Measurements from ENCODE around the gene FPGT.
"Not testable (repeated sequence)": the region's sequence is repeated elsewhere in the genome, so short reads cannot be mapped to it uniquely, and the experiment has no call there.

Gene FPGT

DNA sequence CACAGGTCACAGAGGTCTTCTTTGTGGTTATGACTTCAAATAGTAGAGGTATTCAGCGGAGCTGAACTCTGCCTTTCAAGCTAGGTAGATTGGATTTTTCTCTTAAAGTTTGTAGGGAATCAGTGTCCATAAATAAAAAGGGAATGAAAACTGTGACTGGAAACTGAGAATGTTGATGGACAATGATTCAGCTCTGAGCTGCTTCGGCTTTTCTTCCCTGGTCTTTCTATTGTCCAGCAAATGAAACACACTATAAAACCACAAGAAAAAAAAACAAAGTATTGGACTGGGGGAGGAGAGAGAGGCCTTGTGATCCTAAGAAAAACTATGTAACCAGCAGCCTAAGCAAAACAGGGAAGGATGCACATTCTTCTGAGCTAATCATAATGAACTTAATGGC lies 48.3 kb downstream of the FPGT start:
- no peak for TF ChIP-seq EZH2phosphoT487 (IDR thresholded peaks at IDR 0.05; ENCODE audit: borderline replicate concordance)
- no peak for TF ChIP-seq CTCF (conservative IDR thresholded peaks at IDR 0.05; ENCODE audit: low read length)
- no peak overlapping the region for H3K9ac ChIP-seq (ENCODE audit: low read depth, low read length, poor library complexity, severe bottlenecking)
- H3K9me2 ChIP-seq (replicated peaks; ENCODE audit: low read depth, low read length): no peaks in the 10 kb centered on the region
- no peaks in the 10 kb centered on the region for H4K20me1 ChIP-seq (ENCODE audit: insufficient read depth, low read length, poor library complexity, severe bottlenecking)
- H3K79me2 ChIP-seq (ENCODE audit: insufficient read depth, low read length): no peaks in the 10 kb centered on the region
- no peak overlapping the region for H3K4me2 ChIP-seq (ENCODE audit: low read depth, low read length, poor library complexity, severe bottlenecking)
- no peak overlapping the region for H3K4me3 ChIP-seq (ENCODE audit: low read length, poor library complexity, severe bottlenecking)
- H3F3A ChIP-seq (ENCODE audit: low read depth): no peaks in the 10 kb centered on the region
- no peaks in the 10 kb centered on the region for H3K9me3 ChIP-seq (ENCODE audit: insufficient read depth, low read depth, low read length)
- H3K27me3 ChIP-seq (ENCODE audit: insufficient read depth, low read length, poor library complexity, severe bottlenecking): no peaks in the 10 kb centered on the region
- H3K4me1 ChIP-seq (ENCODE audit: insufficient read depth, low read length, poor library complexity, severe bottlenecking): no peaks in the 10 kb centered on the region
- H3K36me3 ChIP-seq (ENCODE audit: insufficient read depth, low read length): no peaks in the 10 kb centered on the region
- H2AFZ ChIP-seq (ENCODE audit: low read length): no peak overlapping the region

- no peaks in the 10 kb centered on the region for H3K9me2 ChIP-seq (replicated peaks; ENCODE audit: low read depth, low read length)
- TF ChIP-seq CTCF (conservative IDR thresholded peaks at IDR 0.05; ENCODE audit: low read length): no peak
- no peak overlapping the region for H3K4me3 ChIP-seq (ENCODE audit: low read length, poor library complexity, severe bottlenecking)
- no peaks in the 10 kb centered on the region for H3K4me1 ChIP-seq (ENCODE audit: insufficient read depth, low read length, poor library complexity, severe bottlenecking)
- H3K9ac ChIP-seq (ENCODE audit: low read depth, low read length, poor library complexity, severe bottlenecking): no peak overlapping the region
- H3K9me3 ChIP-seq (ENCODE audit: insufficient read depth, low read depth, low read length): no peaks in the 10 kb centered on the region
- no peak overlapping the region for H3K4me2 ChIP-seq (ENCODE audit: low read depth, low read length, poor library complexity, severe bottlenecking)
- no peaks in the 10 kb centered on the region for H3K79me2 ChIP-seq (ENCODE audit: insufficient read depth, low read length)
- no peaks in the 10 kb centered on the region for H3K27me3 ChIP-seq (ENCODE audit: insufficient read depth, low read length, poor library complexity, severe bottlenecking)
- no peak overlapping the region for H2AFZ ChIP-seq (ENCODE audit: low read length)
- no peaks in the 10 kb centered on the region for H3K36me3 ChIP-seq (ENCODE audit: insufficient read depth, low read length)
- H4K20me1 ChIP-seq (ENCODE audit: insufficient read depth, low read length, poor library complexity, severe bottlenecking): no peaks in the 10 kb centered on the region
- H3F3A ChIP-seq (ENCODE audit: low read depth): no peaks in the 10 kb centered on the region
Measured at GRCh38 chr1:74247881-74248528, 50.0 kb downstream of the FPGT start.

- H3K9me3 ChIP-seq (ENCODE audit: insufficient read depth, low read depth, low read length); H3F3A ChIP-seq (ENCODE audit: low read depth): not testable (repeated sequence)
Measured at GRCh38 chr1:74253243-74253824, 55.3 kb downstream of the FPGT start.

More at GRCh38 chr1:74253243-74253824, 55.3 kb downstream of the FPGT start:
- not testable (repeated sequence) for H3K4me2 ChIP-seq (ENCODE audit: low read depth, low read length, poor library complexity, severe bottlenecking); H3K36me3 ChIP-seq (ENCODE audit: insufficient read depth, low read length); H3K9ac ChIP-seq (ENCODE audit: low read depth, low read length, poor library complexity, severe bottlenecking); H3K27me3 ChIP-seq (ENCODE audit: insufficient read depth, low read length, poor library complexity, severe bottlenecking); H4K20me1 ChIP-seq (ENCODE audit: insufficient read depth, low read length, poor library complexity, severe bottlenecking); H2AFZ ChIP-seq (ENCODE audit: low read length); H3K4me1 ChIP-seq (ENCODE audit: insufficient read depth, low read length, poor library complexity, severe bottlenecking); H3K79me2 ChIP-seq (ENCODE audit: insufficient read depth, low read length); H3K4me3 ChIP-seq (ENCODE audit: low read length, poor library complexity, severe bottlenecking); H3K9me2 ChIP-seq (replicated peaks; ENCODE audit: low read depth, low read length)

All from Loucy (cell line).